ENCODE data around the gene AAMP.

Gene AAMP

GRCh38 chr2:218261423-218262236, 8.3 kb downstream of the AAMP start:
- no peak for DNase-seq
- Histone ChIP-seq H2AFZ (ENCODE audit: low read depth, low read length) (no peak overlapping the region), H3K36me3 (ENCODE audit: insufficient read depth, low read length) (peaks cover 38% of the 10 kb centered on the region), H4K20me1 (ENCODE audit: insufficient read depth, low read length) (peaks cover 19% of the 10 kb centered on the region), H3K79me2 (ENCODE audit: insufficient read depth, low read length) (0 out of 2 replicates have a peak, but pooled peaks cover 2% of the 10 kb centered on the region), H3K4me2 (ENCODE audit: insufficient read depth, low read length) (no peak overlapping the region), H3K4me3 (ENCODE audit: low read depth in 1 of 2, low read length in 2 of 2) (no peak overlapping the region), H3K9ac (ENCODE audit: low read depth, low read length) (no peak overlapping the region), H3K27me3 (ENCODE audit: insufficient read depth, low read length, poor library complexity) (no peaks in the 10 kb centered on the region), H3K4me1 (ENCODE audit: insufficient read depth, low read length) (peaks cover 7% of the 10 kb centered on the region; the same call in 1 of the 2 replicates), H3K9me3 (ENCODE audit: insufficient read depth, low read length, severe bottlenecking) (no peaks in the 10 kb centered on the region), H3K27ac (ENCODE audit: low read length) (no peak overlapping the region)
- no peak for ATAC-seq (ENCODE audit: insufficient read depth, low read depth)
- TF ChIP-seq CTCF (IDR thresholded peaks at IDR 0.05; ENCODE audit: borderline replicate concordance, extremely low read depth, low read length, poor library complexity, severe bottlenecking) (no peak), EZH2 (IDR thresholded peaks at IDR 0.05; ENCODE audit: borderline replicate concordance, low read depth, low read length, severe bottlenecking) (no peak)

GRCh38 chr2:218260742-218261422, 9.1 kb downstream of the AAMP start, which contains the start of gene GPBAR1:
Gene GPBAR1, plus strand, starts transcription at chr2:218261015. Its CDS starts 1,710 bp downstream, at chr2:218262725.
- TF ChIP-seq EZH2 (IDR thresholded peaks at IDR 0.05; ENCODE audit: borderline replicate concordance, low read depth, low read length, severe bottlenecking) (no peak), CTCF (IDR thresholded peaks at IDR 0.05; ENCODE audit: borderline replicate concordance, extremely low read depth, low read length, poor library complexity, severe bottlenecking) (no peak)
- Histone ChIP-seq H4K20me1 (ENCODE audit: insufficient read depth, low read length) (peaks cover 18% of the 10 kb centered on the region), H3K27me3 (ENCODE audit: insufficient read depth, low read length, poor library complexity) (no peaks in the 10 kb centered on the region), H3K9me3 (ENCODE audit: insufficient read depth, low read length, severe bottlenecking) (no peaks in the 10 kb centered on the region), H3K4me2 (ENCODE audit: insufficient read depth, low read length) (no peak within 1 kb of the TSS), H3K4me3 (ENCODE audit: low read depth in 1 of 2, low read length in 2 of 2) (no peak within 1 kb of the TSS), H3K27ac (ENCODE audit: low read length) (no peak within 1 kb of the TSS), H3K79me2 (ENCODE audit: insufficient read depth, low read length) (0 out of 2 replicates have a peak, but pooled peaks cover 2% of the 10 kb centered on the region), H3K9ac (ENCODE audit: low read depth, low read length) (no peak within 1 kb of the TSS), H3K4me1 (ENCODE audit: insufficient read depth, low read length) (peaks cover 7% of the 10 kb centered on the region; the same call in 1 of the 2 replicates), H3K36me3 (ENCODE audit: insufficient read depth, low read length) (peaks cover 34% of the 10 kb centered on the region), H2AFZ (ENCODE audit: low read depth, low read length) (no peak within 1 kb of the TSS)
- no peak for DNase-seq
- ATAC-seq (ENCODE audit: insufficient read depth, low read depth): no peak

- Histone ChIP-seq H3K4me3 (ENCODE audit: low read depth in 1 of 2, low read length in 2 of 2) (no peak overlapping the region), H3K79me2 (ENCODE audit: insufficient read depth, low read length) (0 out of 2 replicates have a peak, but pooled peaks cover 2% of the 10 kb centered on the region), H3K27me3 (ENCODE audit: insufficient read depth, low read length, poor library complexity) (no peaks in the 10 kb centered on the region), H3K9me3 (ENCODE audit: insufficient read depth, low read length, severe bottlenecking) (no peaks in the 10 kb centered on the region), H4K20me1 (ENCODE audit: insufficient read depth, low read length) (peaks cover 11% of the 10 kb centered on the region; the same call in 1 of the 2 replicates), H3K4me1 (ENCODE audit: insufficient read depth, low read length) (peaks cover 7% of the 10 kb centered on the region; the same call in 1 of the 2 replicates), H3K4me2 (ENCODE audit: insufficient read depth, low read length) (no peak overlapping the region), H3K27ac (ENCODE audit: low read length) (no peak overlapping the region), H2AFZ (ENCODE audit: low read depth, low read length) (no peak overlapping the region), H3K36me3 (ENCODE audit: insufficient read depth, low read length) (peaks cover 34% of the 10 kb centered on the region), H3K9ac (ENCODE audit: low read depth, low read length) (no peak overlapping the region)
- DNase-seq (no peak), ATAC-seq (ENCODE audit: insufficient read depth, low read depth) (no peak)
- TF ChIP-seq EZH2 (IDR thresholded peaks at IDR 0.05; ENCODE audit: borderline replicate concordance, low read depth, low read length, severe bottlenecking) (no peak), CTCF (IDR thresholded peaks at IDR 0.05; ENCODE audit: borderline replicate concordance, extremely low read depth, low read length, poor library complexity, severe bottlenecking) (no peak)
These were observed 9.8 kb downstream of the AAMP start for GRCh38 chr2:218260166-218260565.

All from DND-41 (cell line).